ENCODE measurements around the gene COL4A1.

COL4A1 gene

DNA sequence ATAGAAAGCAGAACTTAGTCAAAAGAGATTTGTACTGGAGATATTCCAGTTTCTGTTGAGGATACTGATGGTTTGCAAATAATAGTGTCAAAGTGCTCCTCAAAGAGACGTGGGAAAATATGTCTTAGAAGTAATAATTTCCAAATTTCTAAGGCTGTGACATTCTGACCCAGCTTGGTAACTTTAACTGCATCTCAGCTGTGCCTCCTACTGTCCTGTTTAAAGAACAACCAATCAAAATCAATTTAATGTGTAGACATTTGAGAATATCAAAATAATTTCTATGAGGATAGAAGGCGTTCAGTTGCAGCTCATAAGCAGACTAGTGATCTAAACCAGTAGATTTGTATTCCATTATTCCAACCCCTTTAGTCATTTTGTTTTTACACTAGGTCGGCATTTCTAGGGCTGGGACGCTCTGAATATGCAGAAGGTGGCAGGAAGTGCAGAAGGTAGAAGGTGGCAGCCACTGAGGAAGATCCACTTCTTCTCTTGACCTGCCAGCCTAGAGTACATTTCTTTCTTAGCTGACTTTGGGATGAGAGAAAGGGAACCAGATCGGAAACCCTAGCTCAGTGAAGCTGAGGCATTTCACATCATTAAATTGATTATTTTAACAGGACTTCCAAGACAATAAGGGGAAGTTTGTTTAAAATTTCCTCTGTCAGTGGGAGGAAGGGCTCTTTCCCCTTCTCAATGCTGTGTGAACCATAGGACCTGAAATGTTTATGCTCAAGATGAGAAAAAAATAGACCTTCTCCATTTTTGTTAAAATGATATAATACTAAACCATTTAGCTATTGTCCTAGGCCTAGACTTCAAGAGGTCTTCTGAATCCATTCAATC, 67.5 kb downstream of the COL4A1 start:
- no peak for DNase-seq

DNA sequence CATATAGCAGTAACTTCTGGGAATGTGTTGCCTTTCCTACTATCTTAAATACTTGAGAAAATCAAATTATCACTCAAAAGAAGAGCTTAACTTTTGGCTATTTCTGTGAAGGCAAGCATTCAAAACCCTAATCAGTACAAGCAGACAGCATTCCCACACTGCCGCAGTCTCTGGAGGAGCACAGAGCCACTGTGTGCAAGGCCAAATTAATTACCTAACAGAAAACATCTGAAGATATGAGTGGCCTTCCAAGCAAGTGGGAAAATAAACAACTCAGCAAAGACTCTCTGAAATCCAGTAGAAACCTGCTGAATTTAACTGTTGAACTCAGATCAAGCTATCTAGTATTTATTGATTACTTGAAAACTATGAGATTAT, 68.2 kb downstream of the COL4A1 start:
- DNase-seq = no peak

DNA sequence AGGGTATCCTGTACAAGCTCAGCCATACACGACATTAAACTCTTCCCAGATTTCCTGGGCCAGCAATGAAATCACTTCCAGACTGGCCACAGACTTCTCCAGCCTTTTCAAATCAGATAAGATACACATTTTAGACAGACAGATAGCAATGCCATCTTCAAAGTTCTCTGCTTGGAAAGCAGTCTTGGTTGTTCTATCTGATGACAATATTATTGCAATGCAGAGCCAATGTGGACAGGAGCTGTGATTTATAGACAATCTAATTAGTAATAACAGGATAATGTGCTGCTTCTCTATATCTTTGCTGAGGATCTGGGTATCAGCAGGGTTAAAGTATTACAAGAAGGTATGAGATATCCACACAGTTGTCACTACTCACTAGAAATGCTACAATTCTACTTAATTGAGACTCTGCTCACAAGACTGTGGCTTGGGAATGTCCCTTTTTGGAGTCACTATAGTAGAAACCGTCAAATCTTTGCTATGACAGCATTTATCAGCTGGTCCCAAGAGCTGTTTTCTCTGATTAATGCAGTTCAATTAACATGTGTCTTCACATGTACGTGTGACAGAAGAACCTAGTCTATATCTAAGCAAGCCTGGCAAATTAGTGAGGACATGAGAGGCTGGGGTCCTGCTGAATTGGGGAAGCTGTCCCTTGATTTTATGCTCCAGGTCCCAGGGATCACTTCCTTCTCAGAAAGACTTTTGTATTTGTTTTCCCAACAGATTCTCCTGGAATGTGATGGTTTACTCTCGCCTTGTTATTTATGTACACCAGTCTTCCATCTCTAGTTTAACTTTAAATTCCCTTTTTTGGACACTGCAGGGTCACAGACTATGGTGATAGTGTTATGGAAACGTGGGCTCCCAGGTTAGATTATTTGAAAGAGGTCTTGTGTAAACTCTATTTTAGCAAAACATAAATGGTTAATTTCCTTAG, 68.8 kb downstream of the COL4A1 start:
- DNase-seq = no peak

DNA sequence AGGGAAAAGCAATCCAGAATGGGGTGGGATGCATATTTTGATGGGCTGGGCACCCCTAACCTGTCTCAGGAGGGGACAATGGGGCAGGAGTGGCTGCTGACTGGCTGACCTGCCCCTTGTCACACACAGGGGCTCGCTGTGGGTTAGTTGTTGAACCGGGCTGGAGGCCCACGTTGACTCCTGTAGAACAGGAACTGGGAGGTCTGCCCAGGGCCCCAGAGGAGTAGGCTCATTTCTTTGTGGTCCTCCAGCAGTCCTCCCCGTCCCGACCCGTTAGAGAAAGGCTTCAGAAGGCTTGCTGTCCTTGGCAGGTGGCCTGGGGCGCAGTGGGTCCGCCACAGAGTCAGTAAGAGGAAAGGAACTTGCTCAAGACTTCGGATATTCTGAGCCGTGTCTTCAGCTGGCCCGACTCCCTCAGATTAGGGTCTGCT, 70.1 kb downstream of the COL4A1 start:
- no peak for DNase-seq

DNA sequence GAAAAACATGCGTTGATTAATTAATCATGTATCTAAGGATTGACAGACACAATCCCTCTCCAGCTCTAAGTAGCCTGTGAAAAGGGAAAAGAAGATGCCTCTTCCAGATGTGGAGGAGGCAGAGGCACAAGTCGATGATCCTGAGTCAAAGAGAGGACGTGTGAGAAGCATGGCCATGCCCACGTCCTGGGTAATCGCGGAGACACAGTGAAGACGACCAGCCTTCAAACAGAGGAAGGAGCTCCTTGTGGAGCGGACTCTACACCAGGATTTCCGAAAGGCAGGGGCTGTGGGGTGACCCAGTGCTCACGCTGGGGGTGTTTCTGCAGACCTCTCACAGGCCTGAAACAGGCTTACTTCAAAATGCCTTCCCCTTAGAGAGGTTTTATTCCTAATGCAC, 70.5 kb downstream of the COL4A1 start:
- no peak for DNase-seq

DNA sequence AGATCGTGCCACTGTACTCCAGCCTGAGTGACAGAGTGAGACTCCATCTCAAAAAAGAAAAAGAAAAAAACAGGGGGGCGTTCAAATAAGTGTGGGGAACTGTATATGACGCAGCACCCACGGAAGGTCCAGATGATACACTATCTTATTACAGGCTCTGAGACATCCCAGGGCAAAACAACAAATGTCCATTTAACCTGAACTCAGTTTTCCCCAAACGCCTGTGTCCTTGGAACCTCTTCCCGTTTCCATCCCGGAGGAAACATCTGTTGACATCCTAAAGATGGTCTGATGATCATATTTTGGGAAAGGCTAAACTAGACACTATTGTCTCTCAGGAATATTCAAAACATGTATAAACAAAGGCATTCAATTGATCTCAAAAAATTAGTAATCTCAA, 72.4 kb downstream of the COL4A1 start:
- DNase-seq = no peak

DNA sequence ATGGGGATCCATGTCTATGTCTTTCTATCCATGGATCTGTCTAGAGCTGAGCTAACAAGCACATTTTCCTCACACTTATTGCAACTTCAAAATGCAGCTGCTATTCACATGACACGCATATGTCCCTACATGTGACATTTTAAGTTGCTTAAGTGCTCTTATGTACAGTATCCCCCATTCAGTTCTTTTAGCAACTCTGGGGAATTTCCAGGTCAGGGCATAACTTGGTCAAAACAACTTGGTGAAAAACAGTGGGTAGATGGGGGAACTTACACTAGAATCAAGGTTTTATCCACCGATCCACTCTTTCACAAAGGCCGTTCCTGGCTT, 73.0 kb downstream of the COL4A1 start:
- DNase-seq = no peak

DNA sequence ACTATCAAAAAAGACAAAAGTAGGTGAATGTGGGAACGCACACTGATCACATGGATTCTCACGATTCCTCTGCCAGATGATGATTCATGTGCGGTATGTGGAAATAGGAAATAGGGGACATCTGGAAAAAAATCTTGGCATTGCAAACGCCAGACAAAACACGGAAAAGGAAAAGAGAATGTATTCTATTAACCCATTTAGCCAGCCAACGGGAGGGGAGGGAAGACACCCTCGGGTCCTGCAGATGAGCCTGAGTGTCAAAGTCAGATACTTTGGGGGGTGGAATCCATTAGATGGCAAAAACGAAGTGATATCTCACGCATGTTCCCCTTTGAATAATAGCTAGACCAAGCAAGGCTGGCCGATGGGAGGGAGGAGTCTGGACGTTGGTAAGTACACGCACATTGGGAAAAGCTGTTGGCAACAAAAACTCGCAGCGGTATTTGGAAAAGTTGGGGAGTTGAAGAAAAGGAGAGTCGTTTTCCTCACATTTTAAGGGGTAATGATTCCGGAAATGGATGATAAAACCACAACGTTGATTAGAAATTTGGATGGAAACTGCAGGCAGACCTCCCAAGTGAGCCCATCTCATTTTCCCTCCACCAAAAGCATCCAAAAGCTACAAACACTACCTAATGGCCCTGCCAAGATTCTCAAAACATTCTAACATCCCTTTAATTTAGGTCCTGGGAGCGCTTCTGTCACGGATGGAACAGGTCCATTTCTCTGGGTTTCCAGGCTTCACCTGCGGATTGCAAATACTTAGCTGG, 73.6 kb downstream of the COL4A1 start:
- no peak for DNase-seq

DNA sequence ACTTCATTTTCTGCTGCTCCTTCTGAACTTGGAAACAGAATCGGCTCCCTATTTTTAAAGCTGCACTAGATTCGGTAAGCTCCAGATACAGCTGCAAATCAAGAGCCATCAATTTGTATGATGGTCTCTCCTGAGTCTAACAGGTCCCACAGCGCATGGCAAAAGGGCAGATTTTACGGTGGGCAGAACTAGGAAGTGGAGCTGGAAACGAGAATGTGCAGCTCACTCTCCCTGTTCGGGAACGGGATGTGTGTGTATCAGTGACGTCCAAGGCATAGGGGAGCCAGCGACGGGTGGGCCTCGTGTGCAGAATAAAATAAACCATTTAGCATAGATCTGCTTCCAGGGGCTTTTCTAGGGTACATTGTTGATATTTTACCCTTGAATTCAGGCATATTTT, 74.2 kb downstream of the COL4A1 start:
- DNase-seq = no peak

DNA sequence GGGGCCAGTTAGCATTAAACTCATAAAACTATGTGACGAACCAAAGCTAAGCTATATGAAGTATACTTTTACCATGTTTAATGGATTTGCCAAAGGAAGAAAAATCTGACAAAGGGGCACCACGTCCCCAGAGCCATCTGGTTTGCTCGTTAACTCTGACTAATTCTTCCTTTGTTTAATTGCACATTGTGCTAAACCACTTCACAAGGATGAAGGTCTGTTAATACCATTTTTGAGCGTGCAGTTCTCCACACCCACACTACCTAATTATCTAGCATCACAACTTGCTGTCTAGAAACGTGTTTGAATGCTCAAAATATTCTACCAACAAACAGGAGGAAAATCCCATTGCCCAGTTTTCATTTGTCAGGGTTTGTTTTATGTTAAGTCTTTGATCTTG, 74.8 kb downstream of the COL4A1 start:
- DNase-seq = peak in 4 of 56 donors; percentile 9 to 35 (median 21)

DNA sequence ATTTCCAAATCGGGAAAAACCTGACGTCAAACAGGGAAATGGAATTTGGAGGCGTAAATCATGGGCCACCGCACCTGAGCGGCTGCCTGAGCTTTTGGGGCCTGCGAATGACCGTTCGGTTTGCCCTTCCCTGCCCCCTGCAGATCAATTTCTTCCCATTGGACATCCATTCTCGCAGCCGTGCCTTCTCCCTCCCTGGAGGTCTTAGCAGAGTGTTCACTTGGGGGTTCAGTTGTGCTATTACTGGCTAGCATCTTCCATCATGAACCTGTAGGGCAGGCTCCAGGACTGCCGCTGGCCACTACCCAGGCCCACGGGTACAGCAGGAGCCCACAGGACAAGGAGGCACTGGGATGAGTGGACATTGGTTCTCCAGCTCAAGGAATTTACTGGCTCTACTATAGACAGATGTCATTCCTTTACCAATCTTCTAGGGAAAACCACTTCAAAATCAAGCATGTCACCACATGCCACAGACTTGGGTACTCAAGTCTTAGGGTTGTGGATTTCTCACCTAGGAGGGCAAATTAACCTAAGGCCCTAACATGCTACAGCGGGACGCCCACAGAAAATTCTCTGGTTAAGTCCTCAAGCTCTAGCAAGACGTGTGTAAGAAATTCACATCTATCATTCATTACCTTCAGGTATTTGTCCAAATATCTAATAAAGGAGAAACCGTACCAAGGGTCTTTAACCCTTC, 75.5 kb downstream of the COL4A1 start:
- DNase-seq = no peak

DNA sequence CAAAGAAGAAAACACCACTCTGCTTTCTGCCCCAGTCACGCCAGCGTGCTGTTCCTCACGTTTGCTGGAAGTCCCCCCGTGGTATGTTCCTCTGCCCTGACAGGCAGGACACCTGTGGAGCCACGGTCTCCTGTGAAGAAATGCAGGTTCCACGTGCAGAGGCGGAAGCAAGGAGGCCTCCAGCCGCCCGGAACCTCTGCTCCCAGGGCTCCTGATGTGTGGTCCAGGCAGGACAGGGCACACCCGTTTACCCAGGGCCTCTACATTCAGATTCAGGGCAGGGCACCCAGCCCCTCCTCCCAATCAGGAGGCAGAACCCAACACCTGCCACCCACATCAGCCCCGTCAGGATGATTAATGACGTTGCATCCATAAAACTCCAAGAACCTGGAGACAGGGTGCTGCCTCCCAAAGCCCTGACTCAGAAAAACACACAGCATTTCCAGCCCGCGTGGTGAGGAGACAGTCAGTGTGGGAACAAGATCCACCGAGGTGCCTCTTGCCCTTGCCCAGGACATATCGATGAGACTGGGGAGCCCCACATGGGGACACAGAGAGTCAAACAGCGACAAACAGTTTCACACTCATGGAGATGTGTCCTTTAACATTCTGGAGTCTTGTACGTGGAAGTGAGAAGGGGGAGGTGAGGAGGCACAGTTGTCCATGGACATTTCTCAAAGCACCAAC, 76.2 kb downstream of the COL4A1 start:
- DNase-seq = no peak

DNA sequence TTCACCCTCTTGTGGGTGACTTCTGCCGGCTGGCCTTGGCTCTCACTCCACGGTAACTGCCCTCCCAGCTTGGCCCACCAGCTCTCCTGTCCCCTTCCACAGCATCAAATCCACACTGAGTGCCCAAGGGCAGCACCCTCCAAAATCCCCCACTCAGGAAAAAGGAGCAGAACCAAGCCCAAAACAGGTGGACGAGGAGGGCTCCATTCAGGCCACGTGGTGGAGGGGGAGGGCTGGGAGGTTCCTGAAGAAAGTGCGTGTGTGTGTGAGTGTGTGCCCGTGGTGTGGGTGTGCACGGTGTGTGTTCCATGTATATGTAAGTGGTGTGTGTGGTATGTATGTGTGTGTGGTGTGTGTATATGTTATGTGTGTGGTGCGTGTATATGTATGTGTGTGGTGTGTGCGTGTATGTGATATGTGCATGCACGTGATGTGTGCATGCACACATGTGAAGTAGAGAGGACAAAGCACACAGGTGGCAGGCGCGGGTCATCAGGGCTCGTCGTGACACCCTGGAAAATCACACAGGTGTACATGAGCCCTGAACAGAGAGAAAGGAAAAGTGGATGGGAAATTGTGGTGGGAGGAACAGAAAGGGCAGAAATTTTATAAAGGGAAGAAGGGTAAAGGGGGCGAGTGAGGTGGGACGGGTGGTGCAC, 76.9 kb downstream of the COL4A1 start:
- DNase-seq = no peak

DNA sequence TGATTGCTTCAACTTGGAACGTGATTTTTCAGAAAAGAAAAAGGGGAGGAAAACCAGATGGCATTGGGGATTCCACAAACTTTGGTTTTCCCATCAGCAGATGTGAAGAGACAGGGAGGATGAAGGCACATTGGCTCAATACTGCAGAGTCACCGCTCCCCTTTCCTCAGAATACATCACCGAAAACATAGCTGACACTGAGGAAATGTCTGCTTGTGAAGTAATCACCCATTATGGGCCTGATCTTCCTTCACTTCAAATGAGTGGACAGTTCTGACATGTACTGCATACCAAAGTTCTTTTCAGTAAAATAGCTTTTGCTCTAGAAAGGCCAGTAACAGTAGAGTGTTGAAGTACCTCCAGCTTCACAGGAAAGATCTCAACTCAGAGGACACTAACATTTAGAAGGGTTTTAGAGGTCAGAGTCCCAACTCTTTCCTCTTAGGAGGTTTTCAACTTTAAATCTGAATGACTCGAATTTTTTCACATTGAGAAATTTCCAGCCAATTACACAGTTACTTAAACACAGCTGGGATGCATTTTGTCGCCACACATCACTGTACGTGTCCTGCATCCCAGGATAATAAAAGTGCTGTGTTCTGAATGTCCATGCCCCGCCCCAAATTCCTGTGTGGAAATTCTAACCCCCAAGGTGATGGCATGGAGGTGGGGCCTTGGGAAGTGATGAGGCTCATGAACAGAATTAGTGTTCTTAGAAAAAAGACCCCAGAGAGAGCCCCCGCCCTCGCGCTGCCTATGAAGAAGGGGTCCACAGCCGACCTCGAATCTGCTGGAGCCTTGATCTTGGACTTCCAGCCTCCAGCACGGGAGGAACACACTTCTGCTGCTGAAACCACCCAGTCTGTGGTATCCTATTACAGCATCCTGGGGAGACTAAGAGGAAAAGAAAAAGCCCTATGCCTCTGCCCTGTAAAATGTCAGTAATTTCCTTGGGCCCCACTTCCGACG, 77.7 kb downstream of the COL4A1 start:
- no peak for DNase-seq

DNA sequence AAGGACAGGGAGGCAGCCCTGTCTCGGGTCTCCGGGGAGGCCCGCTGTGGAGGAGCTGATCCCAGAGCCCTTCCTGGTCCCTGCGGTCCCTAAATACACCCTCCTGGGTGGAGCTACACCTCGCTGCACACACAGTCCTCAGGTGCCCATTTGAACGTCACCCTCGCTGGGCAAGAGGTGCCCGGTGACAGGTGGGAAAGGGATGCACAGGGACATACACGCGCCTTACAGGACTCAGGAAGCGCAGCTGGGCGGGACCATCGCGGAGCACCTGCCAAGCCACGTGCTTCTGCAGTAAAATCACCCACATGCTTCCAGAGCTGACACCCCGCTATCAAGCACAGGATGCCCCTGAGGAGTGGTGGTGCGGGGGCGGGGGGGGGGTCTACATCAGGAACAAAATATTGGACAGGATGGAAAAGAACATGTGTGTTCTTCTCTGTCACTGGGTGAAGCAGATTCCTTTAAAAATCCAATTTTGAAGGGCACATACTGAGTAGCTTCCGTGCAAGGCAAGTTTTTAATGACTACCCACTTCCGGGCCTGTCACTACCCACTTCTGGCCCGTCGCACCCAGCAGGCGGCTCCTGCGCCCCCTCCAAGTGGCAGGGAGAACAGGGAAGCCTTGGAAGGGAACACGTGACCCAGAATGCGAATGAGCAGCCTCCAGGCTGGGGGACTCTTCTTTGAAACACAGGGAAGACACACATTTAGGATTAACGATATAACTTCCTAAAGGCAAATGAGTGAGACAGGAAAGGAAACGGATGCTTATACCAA, 78.9 kb downstream of the COL4A1 start:
- DNase-seq = no peak

DNA sequence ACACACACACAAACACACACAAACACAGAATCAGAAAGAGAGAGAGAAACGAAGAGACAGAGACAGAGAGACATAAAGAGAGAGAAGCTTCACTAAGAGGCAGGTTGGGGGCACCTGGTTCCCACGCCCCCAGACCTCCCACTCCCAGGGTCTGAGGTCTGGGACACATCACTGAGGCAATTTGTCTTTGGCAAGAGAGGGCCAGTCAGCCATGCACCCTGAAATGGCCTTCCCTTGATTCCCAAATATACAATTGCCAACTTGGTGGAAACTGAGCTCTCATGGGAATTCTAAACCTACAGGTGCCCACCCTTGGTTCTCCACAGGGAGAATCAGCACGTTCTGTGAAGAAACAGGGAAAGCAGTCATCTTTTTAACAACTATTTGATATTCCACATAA, 79.5 kb downstream of the COL4A1 start:
- no peak for DNase-seq

DNA sequence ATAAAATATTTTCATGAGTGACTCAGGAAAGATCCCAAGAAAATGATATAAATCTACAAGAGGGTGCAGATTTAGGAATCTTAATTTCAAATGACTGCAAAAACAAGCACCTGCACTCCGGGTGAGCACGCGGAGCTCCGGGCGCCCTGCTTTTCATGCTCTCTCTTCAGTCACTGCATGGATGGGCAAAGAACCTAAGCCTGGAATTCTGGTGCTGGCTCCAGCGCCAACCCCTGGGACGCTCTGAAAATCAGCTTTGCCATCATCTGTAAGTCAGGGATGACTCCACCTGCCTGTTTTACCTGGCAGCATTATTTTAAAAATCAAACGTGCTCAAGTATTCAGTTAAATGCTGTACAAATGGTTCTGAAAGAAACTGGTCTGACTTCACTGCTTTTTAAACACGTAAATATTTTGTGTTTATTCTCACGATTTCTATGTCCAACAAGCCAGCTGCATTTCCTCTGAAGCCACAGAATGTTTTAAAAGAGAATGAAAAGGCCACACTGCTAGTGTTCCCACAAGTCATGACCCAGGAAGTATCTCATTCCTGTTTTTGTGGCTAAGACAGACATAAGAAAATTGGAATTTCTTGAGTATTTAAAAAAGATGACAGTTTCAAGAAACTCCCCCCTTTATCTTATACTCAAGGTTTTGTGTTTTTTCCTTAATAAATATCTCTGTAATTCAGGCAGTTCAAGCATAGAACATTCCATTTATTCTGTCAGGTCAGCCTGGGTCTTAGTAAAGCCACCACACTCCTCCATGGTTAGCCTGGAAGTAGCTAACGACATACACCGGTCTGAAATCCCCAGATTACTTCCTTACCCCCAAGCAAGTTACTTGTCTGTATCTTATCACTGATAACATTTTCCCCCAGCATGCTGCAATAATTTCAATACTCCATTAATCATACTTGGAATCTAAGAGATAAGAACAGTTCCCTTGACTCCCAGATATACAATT, 81.1 kb downstream of the COL4A1 start:
- DNase-seq = no peak
